SK-N-SH treated with all-trans-retinoic acid at 6 μM for 48 hours (cell line): ENCODE results near the gene SORL1-AS1.

Source experiments
- CREB5 ChIP-seq: fragments of 250-450 bp; sonication (Bioruptor Pico); IDR thresholded peaks from 2 replicates; pipeline ENCODE4 v1.5.1; 2020; ENCODE audit warnings: low read depth, mild to moderate bottlenecking, moderate library complexity
- CSRNP3 ChIP-seq: fragments of 250-450 bp; sonication (Bioruptor Pico); IDR thresholded peaks from 2 replicates; pipeline ENCODE4 v1.5.1; 2021; ENCODE audit warnings: mild to moderate bottlenecking, moderate library complexity
- RARB ChIP-seq: fragments of 250-450 bp; sonication (Bioruptor Pico); IDR thresholded peaks from 2 replicates; pipeline ENCODE4 v1.8.0; 2021; ENCODE audit warnings: mild to moderate bottlenecking, moderate library complexity
- ZC3H10 ChIP-seq: fragments of 250-450 bp; sonication (Bioruptor Pico); IDR thresholded peaks from 2 replicates; pipeline ENCODE4 v1.5.1; 2021; ENCODE audit warnings: mild to moderate bottlenecking, moderate library complexity
- ZFP30 ChIP-seq: fragments of 450-650 bp; formaldehyde crosslinking; IDR thresholded peaks from 2 replicates; pipeline ENCODE4 v1.5.0; 2022; ENCODE audit warnings: mild to moderate bottlenecking, moderate library complexity

DNA sequence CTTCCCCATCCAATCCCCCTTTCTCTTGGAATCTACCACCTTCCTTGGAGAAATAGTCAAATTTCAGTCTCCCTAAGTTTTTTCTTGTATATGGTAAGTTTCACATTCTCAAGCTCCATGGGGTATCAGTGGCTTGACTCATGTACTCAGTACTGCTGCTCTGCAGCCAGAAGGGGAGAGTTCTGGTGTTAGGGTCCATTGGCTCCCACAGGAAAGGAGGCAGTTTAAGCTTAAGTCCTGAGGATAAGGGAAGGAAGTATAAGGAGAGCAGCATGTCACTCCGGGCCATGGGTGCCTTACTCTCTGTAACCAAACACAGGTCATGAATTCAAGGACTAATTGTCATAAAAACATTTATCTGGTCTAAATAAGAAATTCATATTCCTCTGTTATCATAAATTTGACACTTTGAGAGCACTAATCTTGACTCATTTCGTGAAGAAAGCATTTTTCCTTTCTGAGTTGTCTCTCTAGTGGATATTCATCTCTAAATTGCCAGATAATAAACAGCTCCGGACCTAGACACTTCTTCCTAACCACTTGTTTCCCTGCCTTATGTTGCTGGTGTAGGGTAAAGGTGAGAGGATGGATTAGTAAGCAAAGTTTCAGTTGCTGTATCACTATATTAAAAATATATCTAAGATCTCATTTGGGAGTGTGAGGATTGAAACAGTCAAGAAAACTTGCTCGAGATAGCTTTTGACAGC lies 20.8 kb downstream of the SORL1-AS1 start:
- TF ChIP-seq CREB5 (no peak), RARB (no peak), ZFP30 (CRISPR knock-in tag) (no peak), ZC3H10 (no peak), CSRNP3 (no peak)
